ENCODE measurements around the gene TBC1D1.
A peak's percentile ranks its signal among the peaks of the same experiment; 100 is the strongest.

TBC1D1 gene

GRCh38 chr4:37884855-37885487 is 5.9 kb upstream of the TBC1D1 start:
- H3K4me3 ChIP-seq (ENCODE audit: low read depth, low read length) = no peak overlapping the region
- no peak for TF ChIP-seq CTCF (IDR thresholded peaks at IDR 0.05; ENCODE audit: borderline replicate concordance, insufficient read depth, low read depth, low read length)

GRCh38 chr4:37885496-37885895 is 5.4 kb upstream of the TBC1D1 start:
- TF ChIP-seq CTCF (IDR thresholded peaks at IDR 0.05; ENCODE audit: borderline replicate concordance, insufficient read depth, low read depth, low read length) = no peak
- no peak overlapping the region for H3K4me3 ChIP-seq (ENCODE audit: low read depth, low read length)

- peak overlapping the region; percentile 77 for H3K4me3 ChIP-seq (ENCODE audit: low read depth, low read length)
- TF ChIP-seq CTCF (IDR thresholded peaks at IDR 0.05; ENCODE audit: borderline replicate concordance, insufficient read depth, low read depth, low read length) = no peak
These were observed 759 bp upstream of the TBC1D1 start for GRCh38 chr4:37889849-37890800.

GRCh38 chr4:37891260-37892159 is 626 bp downstream of the TBC1D1 start:
- H3K4me3 ChIP-seq (ENCODE audit: low read depth, low read length) = peak overlapping the region; percentile 77
- TF ChIP-seq CTCF (IDR thresholded peaks at IDR 0.05; ENCODE audit: borderline replicate concordance, insufficient read depth, low read depth, low read length) = 0 out of 2 replicates have a peak, but pooled peaks have one; percentile 19

GRCh38 chr4:37892641-37893040 is 1.8 kb downstream of the TBC1D1 start:
- H3K4me3 ChIP-seq (ENCODE audit: low read depth, low read length) = no peak overlapping the region
- TF ChIP-seq CTCF (IDR thresholded peaks at IDR 0.05; ENCODE audit: borderline replicate concordance, insufficient read depth, low read depth, low read length) = no peak

- TF ChIP-seq CTCF (IDR thresholded peaks at IDR 0.05; ENCODE audit: borderline replicate concordance, insufficient read depth, low read depth, low read length) = no peak
These were observed 2.3 kb downstream of the TBC1D1 start for GRCh38 chr4:37893164-37893563.

More at GRCh38 chr4:37893164-37893563, 2.3 kb downstream of the TBC1D1 start:
- H3K4me3 ChIP-seq (ENCODE audit: low read depth, low read length) = no peak overlapping the region

Data from GM12875 (cell line).